Measurements from ENCODE around the gene PLB1. TPM values are rescaled to one million over a fixed set of nuclear protein-coding genes. Genes with fewer than 3 reads are reported as not detected.

PLB1 gene
- total and polyA plus RNA-seq, 7 experiments from 2014 or later = 0.47 to 6.4 (median 1.2) TPM

DNA sequence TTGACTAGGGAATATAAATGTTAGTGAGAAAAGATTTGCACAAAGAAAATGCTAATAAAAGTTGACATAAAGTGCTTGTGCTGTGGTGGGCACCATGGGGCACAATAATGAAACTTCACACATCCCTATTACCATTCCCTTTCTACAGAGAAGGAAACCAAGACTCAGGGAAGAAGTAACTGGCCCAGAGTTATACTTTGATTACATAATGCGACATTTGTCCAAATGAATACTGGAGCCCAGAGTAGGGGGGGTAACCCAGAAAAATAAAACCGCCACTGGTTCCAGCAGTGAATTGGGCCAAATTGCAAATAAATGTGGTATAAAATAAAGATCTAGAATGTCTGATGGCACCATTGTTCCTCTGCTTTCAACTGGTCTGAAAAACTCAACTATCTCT, 149.7 kb downstream of the PLB1 start:
- ATAC-seq = no peak
- peak overlapping the region in 1 of 9 donors; percentile 22 for H3K27ac Mint-ChIP-seq
- intact Hi-C loops (cut with micrococcal nuclease) = no loop called here
- no peaks in the 10 kb centered on the region for H3K27me3 Mint-ChIP-seq
- no peak for DNase-seq
- POLR2A ChIA-PET = no interaction called here
- no peak overlapping the region for H3K4me3 Mint-ChIP-seq
- H3K27ac ChIP-seq (ENCODE audit: low read depth, low read length) = no peak overlapping the region
- CTCF ChIA-PET = no interaction called here
- H3K27me3 ChIP-seq (ENCODE audit: control insufficient read depth in 2 of 2, insufficient read depth in 2 of 2, low read length in 2 of 2) = no peaks in the 10 kb centered on the region
- H3K36me3 ChIP-seq (ENCODE audit: control insufficient read depth in 2 of 3, insufficient read depth in 3 of 3, low read length in 3 of 3) = no peaks in the 10 kb centered on the region
- no peaks in the 10 kb centered on the region for H3K36me3 Mint-ChIP-seq
- H3K9me3 Mint-ChIP-seq = no peaks in the 10 kb centered on the region
- peaks cover 5 to 13% (median 7%) of the 10 kb centered on the region in 7 donors for H3K4me1 Mint-ChIP-seq
- no peak overlapping the region for H3K4me3 ChIP-seq (ENCODE audit: low read length)
- no peaks in the 10 kb centered on the region for H3K9me3 ChIP-seq (ENCODE audit: control insufficient read depth in 2 of 3, low read length in 3 of 3)
- H3K4me1 ChIP-seq (ENCODE audit: control insufficient read depth in 2 of 2, insufficient read depth in 2 of 2, low read length in 2 of 2) = no peaks in the 10 kb centered on the region

DNA sequence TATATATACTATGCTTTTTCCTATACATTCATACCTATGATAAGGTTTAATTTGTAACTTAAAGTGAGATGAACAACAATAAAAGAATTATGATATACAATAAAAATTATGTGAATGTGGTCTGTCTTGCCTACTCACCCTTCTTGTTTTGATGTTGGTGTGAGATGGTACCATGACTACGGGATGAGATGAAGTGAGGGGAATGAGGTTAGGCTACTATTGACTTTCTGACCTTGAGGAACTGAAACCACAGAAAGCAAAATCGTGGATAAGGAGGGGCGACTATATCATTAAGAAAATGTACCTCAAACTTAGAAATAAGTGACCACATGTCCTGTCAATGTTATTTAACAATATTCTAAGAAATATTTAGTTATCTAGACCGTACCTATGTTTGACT, 151.8 kb downstream of the PLB1 start:
- intact Hi-C loops (cut with micrococcal nuclease) = no loop called here

DNA sequence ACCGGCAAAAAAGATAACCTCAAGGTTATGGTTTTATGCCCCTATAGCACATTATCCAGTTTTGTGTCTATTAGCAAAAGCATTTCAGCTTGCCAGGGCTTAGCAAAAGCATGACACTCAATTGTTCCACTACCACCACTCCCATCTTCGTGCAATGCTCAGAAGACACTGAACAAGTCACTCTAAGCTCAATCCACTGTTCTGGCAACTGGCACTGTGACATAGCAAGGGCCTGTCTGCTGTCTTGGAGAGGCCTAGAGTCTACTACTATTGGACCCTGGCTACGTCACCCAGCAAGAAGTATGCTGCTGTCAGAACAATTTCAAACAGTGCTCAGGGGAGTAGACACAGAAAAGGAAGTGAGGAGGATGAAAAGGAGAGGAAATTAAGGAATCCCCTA, 152.3 kb downstream of the PLB1 start:
- no peak for ATAC-seq
- no peaks in the 10 kb centered on the region for H3K4me1 ChIP-seq (ENCODE audit: control insufficient read depth in 2 of 2, insufficient read depth in 2 of 2, low read length in 2 of 2)
- H3K9me3 ChIP-seq (ENCODE audit: control insufficient read depth in 2 of 3, low read length in 3 of 3) = no peaks in the 10 kb centered on the region
- H3K27me3 Mint-ChIP-seq = peaks cover 0 to 2% (median 0%) of the 10 kb centered on the region in 5 donors
- H3K27ac Mint-ChIP-seq = peak overlapping the region in 1 of 9 donors; percentile 64
- H3K4me1 Mint-ChIP-seq = peaks cover 0 to 16% (median 0%) of the 10 kb centered on the region in 7 donors
- H3K27ac ChIP-seq (ENCODE audit: low read depth, low read length) = no peak overlapping the region
- intact Hi-C loops (cut with micrococcal nuclease) = no loop called here
- no peak for DNase-seq
- H3K36me3 Mint-ChIP-seq = no peaks in the 10 kb centered on the region
- CTCF ChIA-PET = no interaction called here
- H3K9me3 Mint-ChIP-seq = no peaks in the 10 kb centered on the region
- H3K27me3 ChIP-seq (ENCODE audit: control insufficient read depth in 2 of 2, insufficient read depth in 2 of 2, low read length in 2 of 2) = no peaks in the 10 kb centered on the region
- no peaks in the 10 kb centered on the region for H3K36me3 ChIP-seq (ENCODE audit: control insufficient read depth in 2 of 3, insufficient read depth in 3 of 3, low read length in 3 of 3)
- POLR2A ChIA-PET = no interaction called here
- no peak overlapping the region for H3K4me3 ChIP-seq (ENCODE audit: low read length)
- H3K4me3 Mint-ChIP-seq = no peak overlapping the region

More for the DNA sequence above, 151.8 kb downstream of the PLB1 start:
- Mint-ChIP-seq H3K9me3 (no peaks in the 10 kb centered on the region), H3K36me3 (no peaks in the 10 kb centered on the region), H3K4me1 (peaks cover 0 to 16% (median 0%) of the 10 kb centered on the region in 7 donors), H3K27ac (no peak overlapping the region), H3K27me3 (peaks cover 0 to under 1% (median 0%) of the 10 kb centered on the region in 5 donors), H3K4me3 (no peak overlapping the region)
- ChIA-PET POLR2A (no interaction called here), CTCF (no interaction called here)
- no peak overlapping the region for H3K27ac ChIP-seq (ENCODE audit: low read depth, low read length)
- no peaks in the 10 kb centered on the region for H3K4me1 ChIP-seq (ENCODE audit: control insufficient read depth in 2 of 2, insufficient read depth in 2 of 2, low read length in 2 of 2)
- H3K9me3 ChIP-seq (ENCODE audit: control insufficient read depth in 2 of 3, low read length in 3 of 3) = no peaks in the 10 kb centered on the region
- H3K4me3 ChIP-seq (ENCODE audit: low read length) = no peak overlapping the region
- DNase-seq (no peak), ATAC-seq (peak; percentile 60)
- H3K27me3 ChIP-seq (ENCODE audit: control insufficient read depth in 2 of 2, insufficient read depth in 2 of 2, low read length in 2 of 2) = no peaks in the 10 kb centered on the region
- no peaks in the 10 kb centered on the region for H3K36me3 ChIP-seq (ENCODE audit: control insufficient read depth in 2 of 3, insufficient read depth in 3 of 3, low read length in 3 of 3)

DNA sequence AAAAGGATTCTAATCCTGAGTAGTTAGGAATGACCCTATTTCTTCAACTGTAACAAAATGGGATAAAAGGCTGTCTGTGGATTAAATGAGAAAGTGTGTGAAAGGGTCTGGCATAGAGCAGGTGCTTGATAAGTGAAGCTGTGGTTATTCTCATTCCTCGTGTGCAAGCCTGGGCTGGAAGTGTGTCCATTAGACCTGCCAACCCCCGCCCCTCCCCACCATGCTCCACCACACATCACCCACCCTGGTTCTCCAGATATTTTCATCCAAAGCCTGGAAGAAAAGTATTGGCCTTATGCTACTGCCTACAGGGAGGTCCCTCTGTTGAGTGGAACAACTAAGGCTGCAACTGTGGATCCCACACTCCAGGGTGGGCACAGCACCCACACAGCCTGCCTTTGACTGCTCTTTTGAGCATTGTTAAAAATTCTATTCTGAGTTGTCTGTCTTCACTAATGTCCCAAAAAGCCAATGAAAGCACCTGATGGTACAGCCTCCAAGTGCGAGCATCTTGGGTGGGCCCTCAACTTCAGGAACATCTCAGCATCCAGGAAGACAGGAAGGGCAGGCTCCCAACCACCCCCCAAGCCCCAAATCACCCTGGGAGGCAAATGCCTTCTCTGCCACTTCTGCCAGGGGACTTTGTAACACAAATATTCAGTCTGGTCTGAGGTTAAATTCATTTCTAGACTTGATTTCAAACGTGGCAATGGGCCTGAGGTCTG, 153.0 kb downstream of the PLB1 start:
- CTCF ChIA-PET = no interaction called here
- H3K9me3 ChIP-seq (ENCODE audit: control insufficient read depth in 2 of 3, low read length in 3 of 3) = no peaks in the 10 kb centered on the region
- ATAC-seq (no peak), DNase-seq (no peak)
- H3K9me3 Mint-ChIP-seq = no peaks in the 10 kb centered on the region
- H3K4me3 ChIP-seq (ENCODE audit: low read length) = no peak overlapping the region
- POLR2A ChIA-PET = no interaction called here
- no peaks in the 10 kb centered on the region for H3K4me1 ChIP-seq (ENCODE audit: control insufficient read depth in 2 of 2, insufficient read depth in 2 of 2, low read length in 2 of 2)
- H3K27ac ChIP-seq (ENCODE audit: low read depth, low read length) = no peak overlapping the region
- H3K36me3 Mint-ChIP-seq = no peaks in the 10 kb centered on the region
- no peaks in the 10 kb centered on the region for H3K27me3 ChIP-seq (ENCODE audit: control insufficient read depth in 2 of 2, insufficient read depth in 2 of 2, low read length in 2 of 2)
- intact Hi-C loops (cut with micrococcal nuclease) = no loop called here
- peaks cover 0 to 16% (median 0%) of the 10 kb centered on the region in 7 donors for H3K4me1 Mint-ChIP-seq
- H3K27me3 Mint-ChIP-seq = peaks cover 0 to 2% (median 0%) of the 10 kb centered on the region in 5 donors
- no peaks in the 10 kb centered on the region for H3K36me3 ChIP-seq (ENCODE audit: control insufficient read depth in 2 of 3, insufficient read depth in 3 of 3, low read length in 3 of 3)
- H3K27ac Mint-ChIP-seq = peak overlapping the region in 1 of 9 donors; percentile 13
- H3K4me3 Mint-ChIP-seq = no peak overlapping the region

DNA sequence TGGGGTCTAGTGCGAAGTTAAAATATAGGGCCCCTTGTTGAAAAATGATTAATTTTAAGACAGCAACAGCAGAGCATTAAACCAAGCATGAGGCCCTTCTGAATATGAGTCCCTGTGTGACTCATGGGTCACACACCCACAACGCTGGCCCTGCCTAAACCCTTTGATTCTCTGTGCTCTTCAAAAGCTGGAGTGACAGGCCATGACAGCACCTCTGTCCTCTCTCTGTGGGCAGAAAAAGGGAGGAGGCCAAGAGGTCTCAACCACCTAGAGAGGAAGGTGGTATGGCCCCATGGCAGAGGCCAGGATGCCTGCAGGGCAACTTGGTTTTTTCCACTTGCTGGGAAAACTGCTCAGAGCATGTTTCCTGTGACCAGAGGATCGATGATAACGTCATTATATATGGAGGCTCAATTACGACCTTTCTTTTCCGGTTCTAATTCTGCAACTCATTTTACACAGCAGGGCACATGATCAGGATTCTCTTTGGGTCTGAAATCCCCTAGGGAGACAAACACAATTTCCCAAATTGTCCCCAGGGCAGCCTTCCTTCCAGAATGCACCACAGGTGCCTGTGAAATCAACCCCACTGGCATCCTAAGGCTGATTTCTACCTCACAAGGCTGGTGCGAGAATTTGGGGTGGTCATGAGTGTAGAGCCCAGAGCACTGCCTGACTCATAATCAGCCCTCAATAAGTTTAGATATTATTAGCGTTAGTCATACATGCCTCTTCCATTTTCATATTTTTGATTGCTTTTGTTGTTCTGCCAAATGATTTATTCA, 153.8 kb downstream of the PLB1 start:
- H3K27ac ChIP-seq (ENCODE audit: low read depth, low read length) = no peak overlapping the region
- H3K36me3 Mint-ChIP-seq = no peaks in the 10 kb centered on the region
- intact Hi-C loops (cut with micrococcal nuclease) = no loop called here
- POLR2A ChIA-PET = no interaction called here
- H3K9me3 Mint-ChIP-seq = no peaks in the 10 kb centered on the region
- peaks cover 0 to 2% (median 0%) of the 10 kb centered on the region in 5 donors for H3K27me3 Mint-ChIP-seq
- peak in 1 of 9 donors; percentile 49 for DNase-seq
- H3K27ac Mint-ChIP-seq = peak overlapping the region in 2 of 9 donors; percentile 3 to 31
- H3K4me3 Mint-ChIP-seq = no peak overlapping the region
- no peaks in the 10 kb centered on the region for H3K9me3 ChIP-seq (ENCODE audit: control insufficient read depth in 2 of 3, low read length in 3 of 3)
- CTCF ChIA-PET = no interaction called here
- H3K27me3 ChIP-seq (ENCODE audit: control insufficient read depth in 2 of 2, insufficient read depth in 2 of 2, low read length in 2 of 2) = no peaks in the 10 kb centered on the region
- no peak overlapping the region for H3K4me3 ChIP-seq (ENCODE audit: low read length)
- no peaks in the 10 kb centered on the region for H3K4me1 ChIP-seq (ENCODE audit: control insufficient read depth in 2 of 2, insufficient read depth in 2 of 2, low read length in 2 of 2)
- H3K36me3 ChIP-seq (ENCODE audit: control insufficient read depth in 2 of 3, insufficient read depth in 3 of 3, low read length in 3 of 3) = no peaks in the 10 kb centered on the region
- peak; percentile 44 for ATAC-seq
- H3K4me1 Mint-ChIP-seq = peaks cover 0 to 16% (median 0%) of the 10 kb centered on the region in 7 donors

DNA sequence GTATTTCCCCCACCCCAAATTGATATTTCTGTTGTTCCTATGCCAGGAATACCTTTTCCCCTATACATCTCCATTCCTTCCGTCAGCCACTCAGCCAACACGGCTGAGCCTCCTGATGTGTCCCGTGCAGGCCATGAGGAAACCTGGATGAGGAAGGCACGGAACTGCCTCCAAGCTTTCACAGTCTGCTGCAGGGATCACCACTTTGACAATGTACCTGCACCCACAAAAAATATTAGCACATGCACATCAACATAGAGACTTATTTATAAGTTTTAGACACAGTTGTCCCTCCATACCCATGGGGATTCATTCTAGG, 154.4 kb downstream of the PLB1 start:
- Histone ChIP-seq H3K9me3 (ENCODE audit: control insufficient read depth in 2 of 3, low read length in 3 of 3) (no peaks in the 10 kb centered on the region), H3K4me1 (ENCODE audit: control insufficient read depth in 2 of 2, insufficient read depth in 2 of 2, low read length in 2 of 2) (no peaks in the 10 kb centered on the region), H3K27ac (ENCODE audit: low read depth, low read length) (no peak overlapping the region), H3K27me3 (ENCODE audit: control insufficient read depth in 2 of 2, insufficient read depth in 2 of 2, low read length in 2 of 2) (no peaks in the 10 kb centered on the region), H3K36me3 (ENCODE audit: control insufficient read depth in 2 of 3, insufficient read depth in 3 of 3, low read length in 3 of 3) (no peaks in the 10 kb centered on the region), H3K4me3 (ENCODE audit: low read length) (no peak overlapping the region)
- CTCF ChIA-PET = no interaction called here
- DNase-seq (no peak), ATAC-seq (no peak)
- peaks cover 0 to 18% (median 3%) of the 10 kb centered on the region in 7 donors for H3K4me1 Mint-ChIP-seq
- POLR2A ChIA-PET = no interaction called here
- peak overlapping the region in 1 of 9 donors; percentile 3 for H3K27ac Mint-ChIP-seq
- H3K9me3 Mint-ChIP-seq = no peaks in the 10 kb centered on the region
- H3K4me3 Mint-ChIP-seq = no peak overlapping the region
- no peaks in the 10 kb centered on the region for H3K36me3 Mint-ChIP-seq
- intact Hi-C loops (cut with micrococcal nuclease) = no loop called here
- H3K27me3 Mint-ChIP-seq = peaks cover 0 to 2% (median 0%) of the 10 kb centered on the region in 5 donors

Data from naive thymus-derived CD4-positive, alpha-beta T cell (primary cell).